Measurements from ENCODE around the gene NDUFA7. TPM values are rescaled to one million over a fixed set of nuclear protein-coding genes. Genes with fewer than 3 reads are reported as not detected.
"Not testable (repeated sequence)": the region's sequence is repeated elsewhere in the genome, so short reads cannot be mapped to it uniquely, and the experiment has no call there.

Gene NDUFA7
- total RNA-seq, 4 donors from 2014 or later: 11.2 to 40.0 (median 18.6) TPM

DNA sequence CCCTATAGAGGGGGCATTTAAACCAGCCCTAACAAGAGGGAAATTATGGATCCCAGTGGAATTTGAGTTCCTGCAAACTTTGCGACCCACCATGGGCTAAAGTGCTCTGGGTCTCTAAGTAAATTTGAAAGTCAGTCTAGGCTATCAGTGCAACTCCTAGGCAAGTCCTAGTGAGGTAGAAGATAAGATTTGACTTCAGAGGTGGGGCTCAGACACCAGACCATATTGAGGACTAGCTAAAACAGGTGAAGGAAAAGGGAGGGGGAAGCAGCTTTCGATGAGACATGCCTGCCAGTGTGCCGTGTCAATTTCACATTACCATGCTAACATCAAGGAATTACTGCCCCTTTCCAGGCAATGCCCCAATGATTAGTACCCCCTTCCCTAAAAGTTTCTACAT lies 51.5 kb downstream of the NDUFA7 start:
- WGBS, 2 donors (ENCODE audit: low coverage in 1 of 2): 60 to 91% methylated on average over 1 to 3 of the region's 3 CpGs
- intact Hi-C loops (cut with DNase I; ENCODE audit: low total_unique reads) (no loop called here), in situ Hi-C loops (cut with MboI; ENCODE audit: low pct_ligation_motif_present in 1 of 4, low pct_unique_long_range_greater_than_20kb in 1 of 4, low sequenced_read_pairs in 3 of 4) (loop anchor here in 1 of 4 donors (5.0 kb wide), 1 partner anchor 53 kb away; the partner anchor contains the start of genes NDUFA7 and RPS28)
- no peak for DNase-seq
- Histone ChIP-seq H3K4me1 (peaks cover 0 to 11% (median 3%) of the 10 kb centered on the region in 4 donors), H3K27me3 (peaks cover 12% of the 10 kb centered on the region), H3K9me3 (no peaks in the 10 kb centered on the region), H3K36me3 (no peaks in the 10 kb centered on the region), H3K27ac (peak overlapping the region; percentile 57 to 74 (median 59)), H3K4me3 (no peak overlapping the region)
- no peak for TF ChIP-seq POLR2AphosphoS5 (IDR thresholded peaks at IDR 0.05)
- TF ChIP-seq EP300 (IDR thresholded peaks at IDR 0.05; ENCODE audit: low read depth): no peak
- no peak for TF ChIP-seq POLR2A (IDR thresholded peaks at IDR 0.05)
- TF ChIP-seq, protein P1, sequence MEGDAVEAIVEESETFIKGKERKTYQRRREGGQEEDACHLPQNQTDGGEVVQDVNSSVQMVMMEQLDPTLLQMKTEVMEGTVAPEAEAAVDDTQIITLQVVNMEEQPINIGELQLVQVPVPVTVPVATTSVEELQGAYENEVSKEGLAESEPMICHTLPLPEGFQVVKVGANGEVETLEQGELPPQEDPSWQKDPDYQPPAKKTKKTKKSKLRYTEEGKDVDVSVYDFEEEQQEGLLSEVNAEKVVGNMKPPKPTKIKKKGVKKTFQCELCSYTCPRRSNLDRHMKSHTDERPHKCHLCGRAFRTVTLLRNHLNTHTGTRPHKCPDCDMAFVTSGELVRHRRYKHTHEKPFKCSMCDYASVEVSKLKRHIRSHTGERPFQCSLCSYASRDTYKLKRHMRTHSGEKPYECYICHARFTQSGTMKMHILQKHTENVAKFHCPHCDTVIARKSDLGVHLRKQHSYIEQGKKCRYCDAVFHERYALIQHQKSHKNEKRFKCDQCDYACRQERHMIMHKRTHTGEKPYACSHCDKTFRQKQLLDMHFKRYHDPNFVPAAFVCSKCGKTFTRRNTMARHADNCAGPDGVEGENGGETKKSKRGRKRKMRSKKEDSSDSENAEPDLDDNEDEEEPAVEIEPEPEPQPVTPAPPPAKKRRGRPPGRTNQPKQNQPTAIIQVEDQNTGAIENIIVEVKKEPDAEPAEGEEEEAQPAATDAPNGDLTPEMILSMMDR (IDR thresholded peaks at IDR 0.05): no peak

DNA sequence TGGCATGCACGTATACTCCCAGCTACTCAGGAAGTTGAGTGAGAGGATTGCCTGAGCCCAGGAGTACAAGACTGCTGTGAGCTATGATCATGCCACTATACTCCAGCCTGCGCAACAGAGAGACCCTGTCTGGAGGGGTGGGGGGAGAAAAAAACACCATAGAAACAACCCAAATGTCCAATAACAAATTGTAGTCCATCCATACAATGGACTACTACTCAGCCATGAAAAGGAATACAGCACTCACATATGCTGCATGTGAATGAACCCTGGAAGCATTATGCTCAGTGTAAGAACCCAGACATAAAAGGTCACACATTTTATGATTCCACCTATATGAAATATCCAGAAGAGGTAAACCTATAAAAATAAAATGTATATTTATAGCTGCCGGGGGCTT lies 55.3 kb downstream of the NDUFA7 start:
- no peak overlapping the region for H3K27ac ChIP-seq
- in situ Hi-C loops (cut with MboI; ENCODE audit: low pct_ligation_motif_present in 1 of 4, low pct_unique_long_range_greater_than_20kb in 1 of 4, low sequenced_read_pairs in 3 of 4): loop anchor here in 1 of 4 donors (5.0 kb wide), 1 partner anchor 56 kb away; the partner anchor contains the start of genes NDUFA7 and RPS28
- intact Hi-C loops (cut with DNase I; ENCODE audit: low total_unique reads): no loop called here
- peaks cover 12% of the 10 kb centered on the region for H3K27me3 ChIP-seq
- TF ChIP-seq EP300 (IDR thresholded peaks at IDR 0.05; ENCODE audit: low read depth) (no peak), POLR2AphosphoS5 (IDR thresholded peaks at IDR 0.05) (no peak), POLR2A (IDR thresholded peaks at IDR 0.05) (no peak)
- TF ChIP-seq, protein P1 (IDR thresholded peaks at IDR 0.05): no peak
- no peak for DNase-seq
- no peaks in the 10 kb centered on the region for H3K9me3 ChIP-seq
- H3K36me3 ChIP-seq: no peaks in the 10 kb centered on the region
- no peak overlapping the region for H3K4me3 ChIP-seq
- H3K4me1 ChIP-seq: peaks cover 0 to 11% (median 3%) of the 10 kb centered on the region in 4 donors
- 75% methylated on average over 3 of the region's 3 CpGs for whole genome bisulfite sequencing, 2 donors (ENCODE audit: low coverage in 1 of 2)

DNA sequence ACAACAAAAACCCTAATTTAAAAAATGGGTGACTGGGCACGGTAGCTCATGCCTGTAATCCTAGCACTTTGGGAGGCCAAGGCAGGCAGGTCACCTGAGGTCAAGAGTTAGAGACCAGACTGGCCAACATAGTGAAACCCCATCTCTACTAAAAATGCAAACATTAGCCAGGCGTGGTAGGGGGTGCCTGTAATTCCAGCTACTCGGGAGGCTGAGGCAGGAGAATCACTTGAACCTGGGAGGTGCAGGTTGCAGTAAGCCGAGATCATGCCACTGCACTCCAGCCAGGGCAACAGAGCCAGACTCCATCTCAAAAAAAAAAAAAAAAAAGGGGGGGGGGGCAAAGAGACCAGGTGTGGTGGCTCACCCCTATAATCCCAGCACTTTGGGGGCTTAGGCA lies 56.9 kb downstream of the NDUFA7 start:
- H3K27ac ChIP-seq; H3K4me3 ChIP-seq; intact Hi-C loops (cut with DNase I; ENCODE audit: low total_unique reads); DNase-seq; in situ Hi-C loops (cut with MboI; ENCODE audit: low pct_ligation_motif_present in 1 of 4, low pct_unique_long_range_greater_than_20kb in 1 of 4, low sequenced_read_pairs in 3 of 4); H3K36me3 ChIP-seq; H3K9me3 ChIP-seq; H3K4me1 ChIP-seq: not testable (repeated sequence)
- 67 to 100% methylated on average over 1 to 4 of the region's 4 CpGs for WGBS, 2 donors (ENCODE audit: low coverage in 1 of 2)
- H3K27me3 ChIP-seq: peaks cover 12% of the 10 kb centered on the region

DNA sequence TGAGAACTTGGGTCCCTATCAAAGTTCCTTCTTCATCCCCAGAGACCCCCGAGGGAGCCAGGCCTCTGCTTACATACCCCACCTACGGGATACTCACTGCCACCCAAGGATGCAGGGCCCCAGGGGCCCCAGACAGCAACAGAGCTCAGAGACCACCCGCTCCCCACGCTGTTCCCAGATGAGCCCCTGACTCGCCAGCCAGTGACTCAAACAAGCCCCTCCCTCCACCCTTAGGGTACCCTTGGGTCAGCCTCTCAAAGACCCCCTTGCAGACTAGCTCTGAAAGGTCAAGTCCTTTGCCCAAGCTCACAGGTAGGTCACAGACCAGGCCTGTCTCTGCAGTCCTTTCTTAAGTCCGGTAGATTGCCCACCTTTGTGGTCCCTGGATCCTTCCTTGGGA lies 58.7 kb downstream of the NDUFA7 start:
- in situ Hi-C loops (cut with MboI; ENCODE audit: low pct_ligation_motif_present in 1 of 4, low pct_unique_long_range_greater_than_20kb in 1 of 4, low sequenced_read_pairs in 3 of 4) (no loop called here), intact Hi-C loops (cut with DNase I; ENCODE audit: low total_unique reads) (no loop called here)
- TF ChIP-seq POLR2A (IDR thresholded peaks at IDR 0.05) (no peak), POLR2AphosphoS5 (IDR thresholded peaks at IDR 0.05) (no peak), EP300 (IDR thresholded peaks at IDR 0.05; ENCODE audit: low read depth) (no peak)
- TF ChIP-seq, protein P1 (IDR thresholded peaks at IDR 0.05): no peak
- no peaks in the 10 kb centered on the region for H3K36me3 ChIP-seq
- 95 to 100% methylated on average over 1 to 6 of the region's 6 CpGs for WGBS, 2 donors (ENCODE audit: low coverage in 1 of 2)
- H3K4me3 ChIP-seq: no peak overlapping the region
- no peaks in the 10 kb centered on the region for H3K4me1 ChIP-seq
- peaks cover 3% of the 10 kb centered on the region for H3K27me3 ChIP-seq
- no peaks in the 10 kb centered on the region for H3K9me3 ChIP-seq
- H3K27ac ChIP-seq: no peak overlapping the region
- no peak for DNase-seq

DNA sequence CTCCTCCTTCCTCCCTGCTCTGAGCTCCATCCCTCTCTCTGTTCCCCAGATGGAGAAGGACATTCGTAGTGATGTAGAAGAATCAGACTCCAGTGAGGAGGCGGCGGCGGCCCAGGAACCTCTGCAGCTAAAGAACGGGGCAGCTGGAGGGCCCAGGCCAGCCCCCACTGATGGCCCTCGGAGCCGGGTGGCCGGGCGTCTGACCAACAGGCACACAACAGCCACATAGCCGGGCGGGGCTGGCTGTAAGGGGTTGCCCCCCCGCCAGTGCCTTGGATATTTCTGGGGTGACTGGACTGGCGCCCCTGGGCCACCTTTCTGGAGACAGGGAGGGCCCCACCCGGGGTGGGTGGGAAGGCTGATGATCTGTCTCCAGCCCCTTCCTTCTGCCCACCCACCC lies 59.3 kb downstream of the NDUFA7 start:
- Histone ChIP-seq H3K9me3 (no peaks in the 10 kb centered on the region), H3K4me1 (no peaks in the 10 kb centered on the region), H3K27me3 (no peaks in the 10 kb centered on the region), H3K36me3 (no peaks in the 10 kb centered on the region), H3K4me3 (no peak overlapping the region), H3K27ac (no peak overlapping the region)
- 91% methylated on average over 14 of the region's 14 CpGs; no CpG with 5 or more reads in 1 of the 2 donors for WGBS, 2 donors (ENCODE audit: low coverage in 1 of 2)
- no peak for TF ChIP-seq EP300 (IDR thresholded peaks at IDR 0.05; ENCODE audit: low read depth)
- TF ChIP-seq, protein P1 (IDR thresholded peaks at IDR 0.05): no peak
- TF ChIP-seq POLR2A (IDR thresholded peaks at IDR 0.05): no peak
- TF ChIP-seq POLR2AphosphoS5 (IDR thresholded peaks at IDR 0.05): no peak
- no peak for DNase-seq
- intact Hi-C loops (cut with DNase I; ENCODE audit: low total_unique reads): no loop called here
- in situ Hi-C loops (cut with MboI; ENCODE audit: low pct_ligation_motif_present in 1 of 4, low pct_unique_long_range_greater_than_20kb in 1 of 4, low sequenced_read_pairs in 3 of 4): no loop called here
